ENCODE results near the gene RABEPK.
"Not testable (repeated sequence)": the region's sequence is repeated elsewhere in the genome, so short reads cannot be mapped to it uniquely, and the experiment has no call there.

The RABEPK gene

DNA sequence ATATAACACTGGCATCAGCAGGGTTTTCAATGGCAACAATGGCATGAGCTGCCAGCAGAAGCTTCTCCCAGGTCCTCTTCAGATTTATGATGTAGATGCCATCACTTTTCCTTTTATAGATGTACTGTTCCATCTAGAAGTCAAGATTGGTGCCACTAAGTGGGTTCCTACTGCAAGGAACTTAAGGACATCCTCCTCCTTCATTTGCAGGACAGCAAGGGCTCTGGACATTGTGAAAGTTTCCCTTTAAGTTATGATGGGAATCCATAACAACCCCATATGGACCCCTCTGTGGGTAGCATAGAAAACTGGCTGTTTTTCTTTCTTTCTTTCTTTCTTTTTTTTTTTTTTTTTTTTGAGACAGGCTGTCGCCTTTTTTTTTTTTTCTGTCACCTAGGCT, 4.8 kb upstream of the RABEPK start:
- DNase-seq, result not testable (repeated sequence)

DNA sequence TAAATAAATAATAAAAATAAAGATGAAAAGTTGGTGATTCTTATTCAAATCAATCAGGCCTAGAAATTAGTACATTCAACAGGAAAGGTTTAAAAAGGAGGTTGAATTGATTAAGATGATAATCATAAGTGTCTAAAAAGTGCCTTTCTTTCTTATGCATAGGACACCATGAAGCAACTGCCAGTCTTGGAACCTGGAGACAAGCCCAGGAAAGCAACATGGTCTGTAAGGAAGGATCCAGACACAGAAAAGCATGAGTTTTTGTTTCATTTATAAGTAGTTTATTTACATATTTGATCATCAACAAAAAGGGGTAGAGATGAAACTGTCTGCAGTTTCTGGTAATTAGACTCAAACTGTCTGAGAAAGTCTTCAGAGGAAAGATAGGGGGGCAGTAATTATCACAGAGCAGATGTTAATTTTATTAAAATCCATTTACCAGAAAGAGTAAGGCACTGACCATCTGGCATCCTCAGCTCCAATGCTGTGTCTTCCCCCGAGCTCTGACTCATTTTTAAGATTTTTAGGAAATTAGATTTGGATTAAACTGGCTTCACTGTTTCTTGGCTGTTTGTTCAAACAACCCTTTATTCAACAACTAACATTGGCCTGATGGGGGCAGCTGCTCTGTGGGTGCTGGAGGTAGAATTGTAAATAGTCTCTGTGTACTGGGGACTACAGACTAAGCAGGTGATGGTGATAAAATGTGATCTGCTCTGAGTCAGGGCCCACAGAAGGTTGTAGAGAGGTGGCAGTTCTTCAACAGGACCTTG, 2.7 kb downstream of the RABEPK start:
- DNase-seq, result no peak

DNA sequence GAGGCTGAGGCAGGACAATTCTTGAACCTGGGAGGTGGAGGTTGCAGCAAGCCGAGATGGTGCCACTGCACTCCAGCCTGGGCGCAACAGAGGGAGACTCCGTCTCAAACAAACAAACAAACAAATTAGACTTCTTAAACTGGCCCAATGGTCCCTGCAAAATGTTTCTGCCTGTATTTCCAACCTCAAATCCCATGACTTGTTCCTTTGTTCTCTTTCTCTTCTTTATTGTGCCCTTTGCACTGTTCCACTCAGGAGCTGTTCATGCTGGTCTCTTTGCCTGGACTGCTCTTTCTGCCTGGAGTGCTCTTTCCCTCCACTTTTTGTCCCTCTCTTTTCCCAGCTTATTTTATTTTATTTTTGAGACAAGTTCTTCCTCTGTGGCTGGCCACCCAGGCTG, 4.1 kb downstream of the RABEPK start:
- DNase-seq, result no peak

- DNase-seq, result no peak
Measured at GRCh38 chr9:125214186-125214585, 13.8 kb downstream of the RABEPK start.

- DNase-seq, result no peak
Measured at GRCh38 chr9:125218621-125219020, 18.3 kb downstream of the RABEPK start.

DNA sequence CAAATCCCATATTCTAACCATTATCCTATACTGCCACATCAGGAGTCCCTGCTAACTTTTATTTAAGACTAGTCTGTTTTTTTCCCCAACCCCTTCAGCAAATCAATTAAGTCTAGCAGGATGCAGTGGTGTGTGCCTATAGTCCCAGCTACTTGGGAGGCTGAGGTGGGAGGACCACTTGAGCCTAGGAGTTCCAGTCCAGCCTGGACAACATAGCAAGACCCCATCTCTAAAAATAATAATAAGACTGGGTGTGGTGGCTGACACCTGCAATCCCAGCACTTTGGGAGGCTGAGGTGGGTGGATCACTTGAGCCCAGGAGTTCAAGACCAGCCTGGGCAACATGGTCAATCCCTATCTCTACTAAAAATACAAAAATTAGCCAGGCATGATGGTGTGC, 24.5 kb downstream of the RABEPK start:
- not testable (repeated sequence) for DNase-seq

- DNase-seq, result no peak
Measured at GRCh38 chr9:125227761-125228160, 27.4 kb downstream of the RABEPK start.

GRCh38 chr9:125233678-125234077, 33.3 kb downstream of the RABEPK start:
- DNase-seq, result no peak

- not testable (repeated sequence) for DNase-seq
Measured at GRCh38 chr9:125234099-125234498, 33.8 kb downstream of the RABEPK start.

DNA sequence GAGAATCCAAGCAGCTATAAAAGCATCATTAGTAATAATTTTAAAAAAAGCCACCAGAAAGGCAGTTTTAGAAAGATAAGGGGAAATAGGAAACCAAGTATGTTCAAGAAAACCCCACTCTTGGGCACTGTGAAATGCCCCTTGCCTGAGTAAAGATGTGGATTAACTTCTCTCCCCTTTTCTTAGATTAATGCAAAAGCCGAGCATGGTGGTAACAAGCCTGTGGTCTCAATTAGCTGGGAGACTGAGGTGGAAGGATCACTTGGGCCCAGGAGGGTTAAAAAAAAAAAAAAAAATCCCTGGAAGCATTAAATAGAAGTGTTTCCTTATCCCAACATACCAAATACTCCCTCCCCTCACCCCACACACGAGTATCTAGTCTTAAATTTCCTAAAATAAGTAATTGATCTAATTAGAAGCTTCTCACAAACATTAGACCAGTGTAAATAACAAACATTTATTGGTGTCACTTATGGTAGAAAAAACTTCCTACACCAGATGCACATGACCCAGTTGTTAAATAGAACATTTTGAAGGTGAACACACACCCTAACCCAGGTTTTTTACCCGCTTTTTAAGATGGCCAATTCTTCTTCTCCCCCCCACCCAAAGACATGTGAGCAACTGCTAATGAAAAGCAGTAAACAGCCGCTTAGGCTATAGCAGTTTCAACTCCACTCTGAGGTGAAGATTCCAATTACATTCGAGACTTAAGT, 35.6 kb downstream of the RABEPK start:
- no peak for DNase-seq

GRCh38 chr9:125236520-125237159, 36.3 kb downstream of the RABEPK start:
- not testable (repeated sequence) for DNase-seq

- DNase-seq, result no peak
Measured at GRCh38 chr9:125238127-125238914, 38.0 kb downstream of the RABEPK start.

DNA sequence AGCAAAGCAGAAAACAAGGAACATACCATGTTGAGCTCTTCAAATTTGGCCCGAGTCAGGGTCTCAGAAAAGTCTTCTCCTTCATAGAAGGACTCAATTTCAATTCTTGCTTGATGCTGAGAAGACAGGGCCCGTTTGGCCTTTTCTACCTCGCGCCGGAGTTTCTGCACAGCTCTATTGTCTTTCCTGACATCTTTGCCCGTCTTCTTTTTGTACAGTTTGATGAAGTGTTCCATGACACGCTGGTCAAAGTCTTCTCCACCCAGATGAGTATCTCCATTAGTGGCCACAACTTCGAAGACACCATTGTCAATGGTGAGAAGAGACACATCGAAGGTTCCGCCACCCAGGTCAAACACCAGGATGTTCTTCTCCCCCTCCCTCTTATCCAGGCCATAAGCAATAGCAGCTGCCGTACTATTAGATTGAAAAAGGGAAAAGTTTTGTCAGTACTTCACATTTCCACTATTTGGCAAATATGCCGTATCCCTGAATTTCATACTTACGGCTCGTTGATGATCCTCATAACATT, 38.6 kb downstream of the RABEPK start:
- DNase-seq, result no peak

DNA sequence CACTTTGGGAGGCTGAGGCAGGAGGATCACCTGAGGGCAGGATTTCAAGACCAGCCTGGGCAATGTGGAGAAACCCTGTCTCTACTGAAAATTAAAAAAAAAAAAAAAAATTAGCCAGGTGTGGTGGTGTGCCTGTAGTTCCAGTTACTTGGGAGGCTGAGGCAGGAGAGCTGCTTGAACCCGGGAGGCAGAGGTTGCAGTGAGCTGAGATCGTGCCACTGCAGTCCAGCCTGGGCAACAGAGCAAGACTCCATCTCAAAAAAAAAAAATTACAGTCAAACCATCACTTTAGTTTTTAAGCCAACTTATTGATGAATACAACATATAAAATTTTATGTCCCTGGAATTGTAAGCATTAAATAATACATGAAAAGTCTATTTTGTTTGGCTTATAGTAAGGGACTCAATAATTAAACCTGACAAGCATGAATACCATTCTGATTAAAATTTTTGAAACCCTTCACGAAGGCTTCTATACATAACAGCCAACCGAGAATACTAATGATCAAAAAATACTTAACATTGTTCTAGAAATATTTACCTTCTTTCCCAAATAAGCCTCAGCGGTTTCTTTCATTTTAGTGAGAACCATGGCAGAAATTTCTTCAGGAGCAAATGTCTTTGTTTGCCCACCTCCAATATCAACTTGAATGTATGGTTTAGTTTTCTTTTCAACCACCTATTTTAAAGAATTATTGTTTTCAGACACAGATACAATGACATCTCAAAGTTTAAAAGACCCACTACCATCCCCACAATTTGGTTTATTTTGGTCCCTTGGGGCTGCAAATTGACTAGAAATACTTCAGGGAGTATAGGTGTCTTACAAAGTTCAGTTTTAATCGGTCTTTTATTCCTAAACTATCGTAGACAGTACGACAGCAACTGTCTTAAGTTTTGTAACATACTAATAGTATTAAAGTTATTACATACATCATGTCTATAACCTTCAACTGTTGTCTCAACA, 39.6 kb downstream of the RABEPK start:
- DNase-seq, result no peak

GRCh38 chr9:125240649-125240999, 40.3 kb downstream of the RABEPK start:
- peak; percentile 16 for DNase-seq

GRCh38 chr9:125241000-125241862, 40.9 kb downstream of the RABEPK start, which contains the start of gene HSPA5:
HSPA5 (minus strand) TSS chr9:125241343; CDS start chr9:125241126, 217 bp downstream.
- peak; percentile 100 for DNase-seq

- DNase-seq, result no peak
Measured at GRCh38 chr9:125241863-125242739, 41.8 kb downstream of the RABEPK start.

- DNase-seq, result no peak
Measured at GRCh38 chr9:125243792-125244260, 43.5 kb downstream of the RABEPK start.

GRCh38 chr9:125246261-125246667, 45.9 kb downstream of the RABEPK start:
- no peak for DNase-seq

Measured in activated CD4-positive, alpha-beta T cell treated with anti-CD3 and anti-CD28 coated beads, Interleukin-2, amount 50 U/mL, for 4 hours (primary cell).